GM12873 (cell line): ENCODE results near the gene CTNND2.

ENCODE experiments used
- CTCF ChIP-seq: IDR thresholded peaks from 2 replicates; pipeline ENCODE4 v1.5.1; 2012; ENCODE audit warnings: low read depth, mild to moderate bottlenecking, moderate library complexity, low read length, control low read depth; ENCODE audit not compliant: insufficient read depth; ENCODE audit errors: missing control alignments

Gene CTNND2

GRCh38 chr5:11790201-11790600 is 114.0 kb downstream of the CTNND2 start:
- no peak for TF ChIP-seq CTCF

GRCh38 chr5:11785771-11786352 is 118.4 kb downstream of the CTNND2 start:
- TF ChIP-seq CTCF = no peak

DNA sequence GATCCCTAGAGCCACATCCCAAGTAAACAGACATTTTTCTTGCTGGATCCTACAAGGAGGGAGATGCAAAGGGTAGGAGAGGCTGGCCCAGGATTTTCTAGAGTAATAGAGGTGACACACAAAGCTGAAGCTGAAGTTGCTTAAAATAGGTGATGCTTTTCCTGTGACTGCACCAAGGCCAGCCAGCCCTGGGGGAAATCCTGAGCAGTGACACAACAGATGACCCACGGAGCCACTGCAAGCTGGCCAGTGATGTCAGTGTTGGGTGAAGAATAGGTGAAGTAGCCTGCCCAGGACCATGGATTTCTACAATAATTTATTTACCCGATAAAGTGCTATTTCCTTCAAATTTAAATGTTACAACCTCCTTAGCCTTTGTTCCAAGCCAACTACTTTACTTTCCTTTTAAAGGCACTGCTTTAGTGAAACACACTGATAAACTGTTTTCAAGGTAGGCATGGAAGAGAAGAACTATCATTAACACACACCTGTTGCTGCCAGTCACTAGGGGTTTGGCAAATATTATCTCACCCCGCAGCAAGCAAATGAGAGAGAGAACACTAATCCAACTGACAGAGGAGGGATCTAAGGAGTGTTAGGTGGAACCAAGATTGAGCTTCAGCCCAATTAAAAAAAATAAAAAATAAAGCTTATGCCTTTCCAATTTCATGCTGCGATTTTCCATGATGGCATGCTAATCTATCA is 123.5 kb downstream of the CTNND2 start:
- no peak for TF ChIP-seq CTCF

DNA sequence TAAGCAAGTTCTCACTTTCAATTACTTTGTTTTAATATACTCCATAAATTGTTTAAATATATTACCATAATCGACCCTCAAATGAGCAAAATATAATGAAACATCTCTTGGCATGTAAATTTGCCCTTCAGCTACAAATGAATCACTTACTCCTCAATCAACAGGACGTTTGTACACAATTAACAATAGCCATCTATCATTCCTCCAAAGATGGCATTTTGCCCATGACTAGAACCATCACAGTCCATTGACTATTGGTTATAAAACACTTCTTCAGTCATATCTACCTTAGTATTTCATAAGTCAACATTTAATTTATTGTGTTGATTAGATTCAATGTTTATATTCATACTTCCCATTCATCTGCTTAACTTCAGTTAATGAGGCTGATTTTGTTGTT is 127.2 kb downstream of the CTNND2 start:
- no peak for TF ChIP-seq CTCF

DNA sequence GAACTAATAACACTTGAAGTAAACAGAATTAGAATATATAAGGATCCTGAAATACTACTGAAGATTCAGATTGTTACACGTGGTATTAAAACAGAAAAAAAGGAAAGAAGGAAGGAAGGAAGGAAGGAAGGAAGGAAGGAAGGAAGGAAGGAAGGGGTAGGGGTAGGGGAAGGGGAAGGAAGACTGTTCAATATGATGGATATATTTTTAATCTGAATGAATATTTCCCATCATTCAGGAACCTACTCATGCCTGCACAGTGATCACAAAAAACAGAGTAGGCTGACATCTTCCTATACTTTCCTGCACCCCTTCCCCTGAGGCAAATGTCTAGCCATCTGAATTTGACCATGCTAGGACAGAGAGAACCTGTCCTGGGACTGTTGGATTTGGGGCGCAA is 133.9 kb downstream of the CTNND2 start:
- TF ChIP-seq CTCF = no peak

- TF ChIP-seq CTCF = no peak
Measured at GRCh38 chr5:11760934-11761603, 143.2 kb downstream of the CTNND2 start.

DNA sequence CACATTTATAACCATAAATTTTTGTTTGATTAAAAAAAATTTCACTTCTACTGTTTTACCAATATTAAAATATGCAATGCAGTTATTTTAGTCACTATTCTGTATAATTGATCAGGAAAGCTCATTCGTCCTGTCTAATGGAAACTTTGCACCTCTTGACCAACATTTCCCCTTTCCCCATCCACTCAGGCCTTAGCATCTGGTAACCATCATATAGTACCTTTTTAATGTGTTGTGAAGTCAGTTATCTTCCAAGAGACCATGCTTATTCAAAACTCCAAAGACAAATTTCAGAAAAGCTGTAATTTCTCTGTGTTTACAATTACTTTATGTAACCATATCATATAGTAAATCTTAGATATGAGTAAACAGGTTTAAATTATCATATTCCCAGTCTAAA is 145.9 kb downstream of the CTNND2 start:
- TF ChIP-seq CTCF = no peak
